ENCODE measurements around the gene TBKBP1. TPM values are rescaled to one million over a fixed set of nuclear protein-coding genes. Genes with fewer than 3 reads are reported as not detected.
A peak's percentile ranks its signal among the peaks of the same experiment; 100 is the strongest.

TBKBP1 gene
- total and polyA plus RNA-seq, 2 donors (not counting 3 experiments of a cell fraction or from before 2014, with no cell fraction given), result 7.0 to 11.7 TPM

- H3K79me2 ChIP-seq (ENCODE audit: control insufficient read depth, insufficient read depth, low read length), result no peaks in the 10 kb centered on the region
- peaks cover 37 to 38% of the 10 kb centered on the region in 2 experiments for H3K27me3 ChIP-seq (ENCODE audit: control insufficient read depth in 2 of 2, insufficient read depth in 2 of 2, low read length in 2 of 2)
- no peak overlapping the region for H2AFZ ChIP-seq (ENCODE audit: low read depth, low read length)
- no peaks in the 10 kb centered on the region for H3K4me1 ChIP-seq (ENCODE audit: control insufficient read depth, extremely low read depth, insufficient read depth, low read length)
- H4K20me1 ChIP-seq (replicated peaks; ENCODE audit: control insufficient read depth, extremely low read depth, insufficient read depth, low read length), result no peaks in the 10 kb centered on the region
- H3K27ac ChIP-seq (ENCODE audit: insufficient read depth, low read depth, low read length), result no peak overlapping the region
- H3K9me1 ChIP-seq (replicated peaks; ENCODE audit: control insufficient read depth, extremely low read depth, insufficient read depth, low read length), result no peaks in the 10 kb centered on the region
- intact Hi-C loops (cut with micrococcal nuclease) (no loop called here), dilution Hi-C loops (cut with MboI; ENCODE audit: extremely low pct_ligation_motif_present, low sequenced_read_pairs) (no loop called here)
- H3K4me3 ChIP-seq (replicated peaks in 1 of 3; ENCODE audit: insufficient read depth in 1 of 3, low read depth in 1 of 3, low read length in 3 of 3), result no peak overlapping the region
- H3K9ac ChIP-seq (replicated peaks; ENCODE audit: extremely low read depth, insufficient read depth, low read length), result no peak overlapping the region
- H3K9me3 ChIP-seq (replicated peaks; ENCODE audit: control insufficient read depth, insufficient read depth, low read length), result no peaks in the 10 kb centered on the region
- ChIA-PET POLR2A (no interaction called here), CTCF (interaction anchor here (0.8 to 1.5 kb wide), 4 partner anchors 13 to 58 kb away, joined by 3 to 4 read pairs (median 3); no protein-coding TSS in a partner anchor)
- BruUV-seq (replicated peaks), result no TSS peak
- H3K4me2 ChIP-seq (ENCODE audit: insufficient read depth, low read length), result no peak overlapping the region
- FAIRE-seq, result peak; percentile 4
- no peak for DNase-seq (ENCODE audit: low read depth, low spot score)
- no peaks in the 10 kb centered on the region for H3K36me3 ChIP-seq (ENCODE audit: control insufficient read depth in 2 of 2, extremely low read depth in 1 of 2, insufficient read depth in 2 of 2, low read length in 2 of 2)
- no peak for TF ChIP-seq MYC (IDR thresholded peaks at IDR 0.05; ENCODE audit: low read depth, low read length)
- no peak for TF ChIP-seq CTCF (IDR thresholded peaks at IDR 0.05; ENCODE audit: extremely low read depth in 1 of 2, insufficient read depth in 1 of 2, low read depth in 1 of 2, low read length in 2 of 2)
- no peak for TF ChIP-seq GATA2 (IDR thresholded peaks at IDR 0.05; ENCODE audit: insufficient read depth, insufficient read length, low read depth, low read length)
- no peak for TF ChIP-seq MAX (IDR thresholded peaks at IDR 0.05; ENCODE audit: insufficient read depth, insufficient read length)
- no peak for TF ChIP-seq JUN (IDR thresholded peaks at IDR 0.05; ENCODE audit: borderline replicate concordance, insufficient read depth, insufficient read length, low read depth)
- no peak for TF ChIP-seq FOS (IDR thresholded peaks at IDR 0.05; ENCODE audit: borderline replicate concordance, insufficient read depth, low read length)
- TF ChIP-seq POLR2AphosphoS5 (IDR thresholded peaks at IDR 0.05; ENCODE audit: insufficient read depth, low read depth, low read length), result no peak
- no peak for TF ChIP-seq EZH2 (IDR thresholded peaks at IDR 0.05; ENCODE audit: borderline replicate concordance, low read depth, low read length, severe bottlenecking)
- TF ChIP-seq POLR2A (IDR thresholded peaks at IDR 0.05; ENCODE audit: low read depth, low read length), result no peak
Measured at GRCh38 chr17:47732399-47733046, 38.6 kb downstream of the TBKBP1 start.
